HK-2 (cell line): ENCODE data around the gene COX7B.

Experiments used
- DNase-seq: peaks from one replicate; pipeline ENCODE4 v3.0.0-alpha.2; 2018; ENCODE audit not compliant: unreplicated experiment

Gene COX7B

DNA sequence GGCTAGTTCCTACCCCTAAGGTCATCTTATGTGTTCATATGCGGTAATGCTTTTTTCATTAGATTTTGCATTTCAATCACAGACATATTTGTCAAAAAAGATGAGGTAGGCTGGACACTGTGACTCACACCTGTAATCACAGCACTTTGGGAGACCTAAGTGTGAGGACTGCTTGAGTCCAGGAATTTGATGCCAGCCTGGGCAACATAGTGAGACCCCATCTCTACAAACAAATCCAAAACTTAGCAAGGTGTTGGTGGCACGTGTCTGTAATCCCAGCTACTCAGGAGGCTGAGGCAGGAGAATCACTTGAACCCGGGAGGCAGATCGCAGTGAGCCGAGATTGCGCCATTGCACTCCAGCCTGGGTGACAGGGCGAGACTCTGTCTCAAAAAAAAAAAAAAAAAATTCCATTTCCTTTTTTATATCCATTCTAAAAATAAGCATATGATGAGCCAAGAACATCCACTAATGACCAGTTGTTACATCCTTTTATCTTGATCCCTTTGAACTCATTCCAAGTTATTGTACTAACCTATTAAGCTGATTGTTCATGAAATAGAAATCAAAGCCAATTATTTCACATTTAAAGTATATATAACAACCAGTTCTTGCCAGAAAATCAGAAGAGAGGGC lies 46.8 kb downstream of the COX7B start:
- DNase-seq, result no peak

DNA sequence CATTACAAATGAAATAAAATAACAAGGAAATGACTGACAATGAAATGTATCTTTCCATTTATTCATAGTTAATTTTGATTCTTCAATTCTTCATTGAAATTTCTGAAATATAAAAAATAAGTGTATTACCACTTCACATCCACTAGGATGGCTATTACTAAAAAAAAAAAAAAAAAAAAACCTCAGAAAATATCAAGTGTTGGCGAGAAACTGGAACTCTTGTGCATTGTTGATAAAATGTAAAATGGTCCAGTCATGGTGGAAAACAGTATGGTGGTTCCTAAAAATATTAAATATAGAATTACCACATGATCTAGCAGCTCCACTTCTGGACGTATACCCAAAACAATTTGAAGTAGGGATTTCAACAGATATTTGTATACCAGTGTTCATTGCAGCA lies 47.3 kb downstream of the COX7B start:
- DNase-seq, result no peak

DNA sequence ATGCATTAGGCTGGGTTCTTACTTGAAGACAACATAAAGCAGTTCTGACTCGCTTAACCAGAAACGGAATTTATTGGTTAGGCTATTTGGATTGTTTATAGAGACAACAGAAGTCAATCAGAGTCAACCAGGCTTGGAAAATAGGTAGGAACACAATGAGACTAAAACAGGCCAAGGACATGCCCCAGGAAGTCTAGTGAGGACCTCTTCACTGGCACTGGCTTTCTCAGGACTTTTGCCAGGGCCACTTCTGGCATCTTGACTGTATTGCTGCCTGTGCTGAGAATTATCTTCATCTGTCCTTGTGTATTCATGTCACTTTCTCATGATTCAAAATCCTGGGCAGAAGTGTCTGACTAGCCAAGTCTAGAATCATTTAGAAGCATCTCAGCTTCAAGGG lies 50.6 kb downstream of the COX7B start:
- DNase-seq, result no peak

DNA sequence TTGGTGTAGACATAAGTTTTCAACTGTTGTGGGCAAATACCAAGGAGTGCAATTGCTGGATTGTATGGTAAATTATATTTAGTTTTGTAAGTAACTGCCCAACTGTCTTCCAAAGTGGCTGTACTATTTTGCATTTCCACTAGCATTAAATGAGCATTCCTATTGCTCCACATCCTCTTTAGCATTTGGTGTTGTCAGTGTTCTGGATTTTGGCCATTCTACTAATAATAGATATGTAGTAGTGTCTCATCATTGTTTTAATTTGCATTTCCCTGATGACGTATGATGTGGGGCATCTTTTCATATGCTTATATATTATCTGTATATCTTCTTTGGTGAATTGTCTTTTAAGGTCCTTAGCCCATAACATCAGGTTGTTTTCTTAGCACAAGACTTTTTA lies 52.9 kb downstream of the COX7B start:
- DNase-seq, result no peak

DNA sequence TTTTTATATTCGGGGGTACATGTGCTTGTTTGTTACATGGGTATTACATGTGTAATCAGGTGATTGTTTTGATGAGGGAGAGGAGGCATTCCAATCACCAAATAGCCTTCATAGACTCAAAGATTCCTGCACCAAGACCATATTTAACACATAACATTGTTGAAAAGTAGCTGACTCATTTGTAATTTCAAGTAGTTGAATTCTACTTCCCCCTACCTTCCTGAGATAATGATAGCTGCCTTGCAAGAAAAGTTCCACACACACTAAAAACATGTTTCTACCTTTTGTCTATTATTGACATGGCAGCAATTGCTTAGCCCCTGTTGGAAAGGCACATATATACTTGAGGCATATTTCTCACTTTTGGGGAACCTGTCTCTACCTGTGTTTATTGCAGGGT lies 54.0 kb downstream of the COX7B start:
- DNase-seq, result no peak

DNA sequence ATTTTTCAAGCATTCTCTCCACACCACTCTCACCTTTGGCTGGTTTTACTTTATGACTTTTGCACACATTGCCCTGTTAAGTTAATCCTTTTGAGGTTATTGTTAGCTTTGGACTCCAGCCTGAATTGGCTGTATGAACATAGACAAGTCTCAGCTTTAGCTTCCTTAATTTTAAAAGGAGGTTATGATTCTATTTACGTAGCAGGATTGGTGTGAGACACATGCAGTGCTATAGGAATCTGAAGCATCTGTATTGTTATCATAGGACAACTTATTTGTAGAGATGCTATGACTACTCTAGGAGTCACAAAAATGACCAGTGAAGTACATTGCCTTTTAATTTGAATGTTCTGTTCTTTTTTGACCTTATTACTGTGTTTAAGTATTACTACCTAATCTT lies 54.4 kb downstream of the COX7B start:
- DNase-seq, result no peak
